Mucosa of descending colon (tissue), 3 donors: Measurements from ENCODE around the gene TACC2. TPM values are rescaled to one million over a fixed set of nuclear protein-coding genes. Genes with fewer than 3 reads are reported as not detected.

ENCODE experiments used
- ATAC-seq: fragments of 200-7000 bp; cut with Tn5 transposase; one replicate; pipeline ENCODE4 v1.9.1; 2020; ENCODE audit warnings: mild to moderate bottlenecking, moderate library complexity
- DNase-seq, 3 donors: peaks; one replicate each; pipeline ENCODE4 v3.0.0-alpha.2; 2020
- H3K36me3 ChIP-seq: fragments of 200-600 bp; one replicate; pipeline ENCODE4 v1.8.0; 2021; ENCODE audit warnings: low read depth, mild to moderate bottlenecking
- H3K4me1 ChIP-seq: fragments of 200-600 bp; one replicate; pipeline ENCODE4 v1.8.0; 2021; ENCODE audit warnings: low read depth, mild to moderate bottlenecking
- H3K4me3 ChIP-seq: fragments of 200-600 bp; one replicate; pipeline ENCODE4 v1.8.0; 2021; ENCODE audit warnings: mild to moderate bottlenecking
- H3K9me3 ChIP-seq: fragments of 200-600 bp; one replicate; pipeline ENCODE4 v1.8.0; 2021; ENCODE audit warnings: mild to moderate bottlenecking
- intact Hi-C, 2 donors: fragments of 100-400 bp; cut with DNase I in 1 of 2; cut with micrococcal nuclease in 1 of 2; formaldehyde crosslinking; loops; one replicate each; pipeline versions ENCODE4 v1.11.0 to v1.11.1; 2022; cut with DNase I, micrococcal nuclease
- total RNA-seq, 3 donors: library from RNA; stranded (reverse); fragmentation: NEBNext Ultra II Directional in 2 of 3; extraction: Animal tissue kit (Norgen Biotek cat#: 25700) in 2 of 3; gene quantifications; one replicate each; pipeline versions ENCODE4 v1.2.1 to v1.2.4, GENCODE V29; 2021 to 2023
- TF ChIP-seq, protein P1 (sequence below): fragments of 200-600 bp; IDR thresholded peaks from one replicate; pipeline ENCODE4 v1.8.0; 2022; ENCODE audit warnings: antibody characterized with exemption, mild to moderate bottlenecking
- donor health status: DM: no; HTN: no; CAD: no; lungs with moderate emphysema.
- donor health status: DM: no; HTN: no; CAD: no.
- donor health status: DM: no; HTN: yes; CAD: no.

TACC2 gene
- total RNA-seq, 3 donors from 2014 or later, result 97.5 to 170 (median 133) TPM

GRCh38 chr10:122097935-122098334 lies 109.0 kb downstream of the TACC2 start:
- Histone ChIP-seq H3K4me3 (no peak overlapping the region), H3K9me3 (no peaks in the 10 kb centered on the region), H3K4me1 (peaks cover 10% of the 10 kb centered on the region), H3K36me3 (no peaks in the 10 kb centered on the region)
- DNase-seq, result no peak
- TF ChIP-seq, protein P1, sequence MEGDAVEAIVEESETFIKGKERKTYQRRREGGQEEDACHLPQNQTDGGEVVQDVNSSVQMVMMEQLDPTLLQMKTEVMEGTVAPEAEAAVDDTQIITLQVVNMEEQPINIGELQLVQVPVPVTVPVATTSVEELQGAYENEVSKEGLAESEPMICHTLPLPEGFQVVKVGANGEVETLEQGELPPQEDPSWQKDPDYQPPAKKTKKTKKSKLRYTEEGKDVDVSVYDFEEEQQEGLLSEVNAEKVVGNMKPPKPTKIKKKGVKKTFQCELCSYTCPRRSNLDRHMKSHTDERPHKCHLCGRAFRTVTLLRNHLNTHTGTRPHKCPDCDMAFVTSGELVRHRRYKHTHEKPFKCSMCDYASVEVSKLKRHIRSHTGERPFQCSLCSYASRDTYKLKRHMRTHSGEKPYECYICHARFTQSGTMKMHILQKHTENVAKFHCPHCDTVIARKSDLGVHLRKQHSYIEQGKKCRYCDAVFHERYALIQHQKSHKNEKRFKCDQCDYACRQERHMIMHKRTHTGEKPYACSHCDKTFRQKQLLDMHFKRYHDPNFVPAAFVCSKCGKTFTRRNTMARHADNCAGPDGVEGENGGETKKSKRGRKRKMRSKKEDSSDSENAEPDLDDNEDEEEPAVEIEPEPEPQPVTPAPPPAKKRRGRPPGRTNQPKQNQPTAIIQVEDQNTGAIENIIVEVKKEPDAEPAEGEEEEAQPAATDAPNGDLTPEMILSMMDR, result no peak
- no peak for ATAC-seq
- intact Hi-C loops, result no loop called here

DNA sequence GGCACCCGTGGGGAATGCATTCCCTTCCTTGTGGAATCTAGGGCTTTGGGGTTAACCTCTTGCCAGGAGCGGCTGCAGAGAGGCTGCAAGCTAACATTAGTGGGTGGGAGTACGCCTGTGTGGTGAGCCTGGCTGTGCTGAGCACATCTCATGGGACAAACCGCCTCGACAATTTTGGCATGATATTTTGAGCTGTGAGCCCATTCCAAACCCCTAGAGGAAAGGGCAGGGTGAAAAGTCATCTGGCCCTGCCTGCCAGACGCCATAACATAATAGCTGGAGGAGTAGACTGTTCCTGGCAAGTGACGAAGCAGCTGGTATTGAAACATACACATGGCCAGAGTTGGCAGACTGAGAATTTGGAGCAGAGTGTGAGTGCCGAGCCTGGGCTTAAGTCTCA lies 110.0 kb downstream of the TACC2 start:
- intact Hi-C loops, result no loop called here
- H3K4me1 ChIP-seq, result peaks cover 10% of the 10 kb centered on the region
- TF ChIP-seq, protein P1, result no peak
- DNase-seq, result no peak
- H3K9me3 ChIP-seq, result no peaks in the 10 kb centered on the region
- H3K4me3 ChIP-seq, result no peak overlapping the region
- no peaks in the 10 kb centered on the region for H3K36me3 ChIP-seq
- no peak for ATAC-seq

- Histone ChIP-seq H3K4me3 (no peak overlapping the region), H3K4me1 (peaks cover 10% of the 10 kb centered on the region), H3K36me3 (no peaks in the 10 kb centered on the region), H3K9me3 (no peaks in the 10 kb centered on the region)
- TF ChIP-seq, protein P1, result no peak
- DNase-seq, result no peak
- intact Hi-C loops, result no loop called here
- no peak for ATAC-seq
Observed at GRCh38 chr10:122099562-122099961, 110.6 kb downstream of the TACC2 start.

DNA sequence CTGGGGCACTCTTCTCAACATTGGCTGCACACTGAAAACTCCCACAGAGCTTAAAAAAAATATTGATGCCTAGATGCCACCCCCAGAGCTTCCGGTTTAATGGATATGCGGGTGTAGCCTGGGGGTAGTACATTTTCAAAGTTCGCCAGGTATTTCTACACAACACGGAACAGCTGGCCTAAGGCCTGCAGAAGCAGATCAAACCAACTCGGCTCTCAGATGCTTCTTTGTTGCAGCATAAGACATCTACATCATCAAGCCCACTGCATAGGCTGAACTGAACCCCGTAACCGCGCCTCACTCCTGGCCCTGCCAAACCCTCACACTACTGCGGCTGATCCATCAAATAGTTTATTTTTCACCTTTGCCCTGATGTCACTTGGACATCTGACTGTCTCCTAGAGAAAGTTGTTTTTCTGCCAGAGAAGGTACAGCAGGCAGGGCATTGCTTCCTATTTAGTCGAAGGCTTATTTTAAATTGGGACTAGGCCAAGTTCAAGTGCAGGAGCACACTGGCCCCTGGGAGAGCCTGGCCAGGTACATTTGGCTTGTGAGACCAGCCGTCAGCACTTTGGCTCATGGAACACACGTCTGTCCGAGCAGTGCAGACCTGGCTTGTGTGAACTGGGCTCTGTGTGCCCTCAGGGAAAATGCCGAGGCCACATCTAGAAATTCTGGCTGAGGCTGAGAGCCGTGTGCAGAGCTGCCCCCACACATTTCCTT lies 113.3 kb downstream of the TACC2 start:
- Histone ChIP-seq H3K9me3 (no peaks in the 10 kb centered on the region), H3K36me3 (no peaks in the 10 kb centered on the region), H3K4me1 (peaks cover 10% of the 10 kb centered on the region), H3K4me3 (no peak overlapping the region)
- TF ChIP-seq, protein P1, result no peak
- peak; percentile 34 for ATAC-seq
- intact Hi-C loops, result no loop called here
- no peak for DNase-seq

GRCh38 chr10:122102869-122103525 lies 114.0 kb downstream of the TACC2 start:
- ATAC-seq, result peak; percentile 24
- no peaks in the 10 kb centered on the region for H3K9me3 ChIP-seq
- TF ChIP-seq, protein P1, result no peak
- H3K4me1 ChIP-seq, result peaks cover 10% of the 10 kb centered on the region
- intact Hi-C loops, result no loop called here
- H3K4me3 ChIP-seq, result no peak overlapping the region
- H3K36me3 ChIP-seq, result no peaks in the 10 kb centered on the region
- DNase-seq, result no peak
